Activated CD8-positive, alpha-beta memory T cell treated with anti-CD3 and anti-CD28 coated beads, Interleukin-2, amount 10 ng/mL, durations not matched to agents 7 days and 5 days (primary cell): Measurements from ENCODE around the gene ZBTB16. TPM values are rescaled to one million over a fixed set of nuclear protein-coding genes. Genes with fewer than 3 reads are reported as not detected.
A peak's percentile ranks its signal among the peaks of the same experiment; 100 is the strongest.

Source experiments
- ATAC-seq: fragments of 150-1000 bp; cut with Tn5 transposase; one replicate; pipeline ENCODE4 v1.10.0; 2021; ENCODE audit warnings: moderate library complexity
- CTCF ChIA-PET: fragments of 350-600 bp; sonication (Branson Sonifier 250); formaldehyde crosslinking; loops from one replicate; lab custom pipeline; 2021; ENCODE audit warnings: antibody characterized with exemption; lab: Charles Lee
- DNase-seq: peaks from one replicate; pipeline ENCODE4 v3.0.0-alpha.2; 2020
- H3K27ac Mint-ChIP-seq: one replicate; pipeline ENCODE4 v1.8.0; 2021; ENCODE audit warnings: mild to moderate bottlenecking, mixed read lengths
- H3K27me3 Mint-ChIP-seq: one replicate; pipeline ENCODE4 v1.8.0; 2021; ENCODE audit warnings: mixed read lengths
- H3K36me3 Mint-ChIP-seq: one replicate; pipeline ENCODE4 v1.8.0; 2021; ENCODE audit warnings: mild to moderate bottlenecking, mixed read lengths
- H3K4me1 Mint-ChIP-seq: one replicate; pipeline ENCODE4 v1.8.0; 2021; ENCODE audit warnings: mixed read lengths
- H3K4me3 Mint-ChIP-seq: one replicate; pipeline ENCODE4 v1.8.0; 2021; ENCODE audit warnings: mild to moderate bottlenecking, moderate library complexity, mixed read lengths
- H3K9me3 Mint-ChIP-seq: one replicate; pipeline ENCODE4 v1.8.0; 2022; ENCODE audit warnings: low read depth, mixed read lengths
- total RNA-seq, 2 experiments: library from RNA; stranded (reverse); gene quantifications; one replicate each; pipeline ENCODE4 v1.2.3, GENCODE V29; 2021

The ZBTB16 gene
- total RNA-seq, 2 experiments from 2014 or later: 3.2 to 3.9 TPM

- Mint-ChIP-seq H3K4me1 (peaks cover 9% of the 10 kb centered on the region), H3K27ac (no peak overlapping the region), H3K36me3 (no peaks in the 10 kb centered on the region), H3K27me3 (no peaks in the 10 kb centered on the region), H3K9me3 (no peaks in the 10 kb centered on the region), H3K4me3 (no peak overlapping the region)
- CTCF ChIA-PET: no interaction called here
- ATAC-seq: no peak
- no peak for DNase-seq
Measured at GRCh38 chr11:114128399-114128798, 68.9 kb downstream of the ZBTB16 start.

- Mint-ChIP-seq H3K4me1 (peaks cover 9% of the 10 kb centered on the region), H3K27ac (no peak overlapping the region), H3K4me3 (no peak overlapping the region), H3K36me3 (no peaks in the 10 kb centered on the region), H3K9me3 (no peaks in the 10 kb centered on the region), H3K27me3 (peaks cover under 1% of the 10 kb centered on the region)
- CTCF ChIA-PET: no interaction called here
- no peak for ATAC-seq
- DNase-seq: no peak
Measured at GRCh38 chr11:114129142-114129541, 69.6 kb downstream of the ZBTB16 start.

- CTCF ChIA-PET: interaction anchor here (0.7 to 1.2 kb wide), 2 partner anchors 51 to 131 kb away, joined by 3 read pairs; no protein-coding TSS in a partner anchor
- H3K9me3 Mint-ChIP-seq: no peaks in the 10 kb centered on the region
- H3K27me3 Mint-ChIP-seq: peaks cover 3% of the 10 kb centered on the region
- H3K4me3 Mint-ChIP-seq: no peak overlapping the region
- H3K4me1 Mint-ChIP-seq: peaks cover 9% of the 10 kb centered on the region
- no peak for DNase-seq
- H3K27ac Mint-ChIP-seq: no peak overlapping the region
- no peaks in the 10 kb centered on the region for H3K36me3 Mint-ChIP-seq
- no peak for ATAC-seq
Measured at GRCh38 chr11:114129699-114130098, 70.2 kb downstream of the ZBTB16 start.

DNA sequence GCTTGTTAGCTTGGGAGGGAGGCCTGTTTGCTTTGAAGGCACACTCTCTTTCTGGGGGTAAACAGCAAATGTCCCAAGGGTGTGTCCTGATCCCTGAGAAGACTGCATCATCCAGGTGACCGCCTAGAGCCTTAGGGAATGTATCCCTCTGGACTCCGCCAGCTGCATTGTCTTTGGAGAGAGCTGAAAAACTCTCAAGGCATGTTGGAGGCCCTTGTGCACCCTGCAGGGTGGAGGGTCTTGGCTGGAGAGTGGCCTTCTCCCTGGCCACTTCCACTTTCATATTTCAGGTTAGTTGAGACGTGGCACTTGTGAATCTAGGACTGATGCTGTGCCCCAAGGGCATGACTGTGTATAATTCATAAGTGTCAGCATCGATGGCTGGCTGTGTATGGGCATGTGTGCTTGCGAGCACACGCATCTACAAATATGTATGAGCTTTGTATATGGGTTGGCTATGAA is 70.6 kb downstream of the ZBTB16 start:
- Mint-ChIP-seq H3K27ac (no peak overlapping the region), H3K4me1 (peaks cover 9% of the 10 kb centered on the region), H3K4me3 (no peak overlapping the region), H3K9me3 (no peaks in the 10 kb centered on the region), H3K27me3 (peaks cover 3% of the 10 kb centered on the region), H3K36me3 (no peaks in the 10 kb centered on the region)
- no peak for DNase-seq
- CTCF ChIA-PET: interaction anchor here (0.7 to 1.2 kb wide), 2 partner anchors 52 to 131 kb away, joined by 3 read pairs; no protein-coding TSS in a partner anchor
- ATAC-seq: no peak

- ATAC-seq: no peak
- peaks cover 9% of the 10 kb centered on the region for H3K4me1 Mint-ChIP-seq
Measured at GRCh38 chr11:114130629-114131277, 71.2 kb downstream of the ZBTB16 start.

DNA sequence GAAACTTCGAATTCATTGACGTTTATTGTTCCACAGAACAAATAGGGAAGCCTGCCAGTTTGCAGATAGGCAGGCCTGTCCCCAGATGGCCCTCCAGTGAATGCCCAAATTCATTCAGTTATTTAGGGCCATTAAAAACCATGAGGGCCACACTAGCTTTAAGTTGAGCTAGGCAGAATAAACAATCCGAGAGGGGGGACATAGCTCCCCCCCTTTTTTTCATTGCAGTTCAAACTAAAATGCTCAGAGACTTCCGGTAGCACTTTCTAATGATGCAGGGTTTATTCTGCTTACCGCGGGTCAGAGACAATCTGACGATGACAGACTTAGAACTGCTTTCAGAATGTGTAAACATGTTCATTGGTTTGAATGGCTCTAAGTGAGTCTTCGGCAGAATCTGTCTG is 72.0 kb downstream of the ZBTB16 start:
- Mint-ChIP-seq H3K27ac (peak overlapping the region; percentile 25), H3K36me3 (no peaks in the 10 kb centered on the region), H3K4me1 (peaks cover 9% of the 10 kb centered on the region), H3K27me3 (peaks cover 3% of the 10 kb centered on the region), H3K9me3 (no peaks in the 10 kb centered on the region), H3K4me3 (no peak overlapping the region)
- ATAC-seq (peak; percentile 84), DNase-seq (peak; percentile 44)
- CTCF ChIA-PET: interaction anchor here (1.9 kb wide), 1 partner anchor 98 kb away, joined by 4 read pairs; no protein-coding TSS in a partner anchor

More at GRCh38 chr11:114130629-114131277, 71.2 kb downstream of the ZBTB16 start:
- Mint-ChIP-seq H3K27me3 (peaks cover 3% of the 10 kb centered on the region), H3K27ac (no peak overlapping the region), H3K9me3 (no peaks in the 10 kb centered on the region), H3K36me3 (no peaks in the 10 kb centered on the region), H3K4me3 (no peak overlapping the region)
- DNase-seq: no peak
- CTCF ChIA-PET: interaction anchor here (0.7 to 1.9 kb wide), 3 partner anchors 52 to 130 kb away, joined by 3 to 4 read pairs (median 3); no protein-coding TSS in a partner anchor

- no peak overlapping the region for H3K27ac Mint-ChIP-seq
- H3K4me1 Mint-ChIP-seq: peaks cover 14% of the 10 kb centered on the region
- no peaks in the 10 kb centered on the region for H3K9me3 Mint-ChIP-seq
- ATAC-seq: no peak
- CTCF ChIA-PET: interaction anchor here (1.0 to 1.9 kb wide), 2 partner anchors 14 to 99 kb away, joined by 3 to 4 read pairs; no protein-coding TSS in a partner anchor
- DNase-seq: no peak
- no peak overlapping the region for H3K4me3 Mint-ChIP-seq
- no peaks in the 10 kb centered on the region for H3K36me3 Mint-ChIP-seq
- peaks cover 3% of the 10 kb centered on the region for H3K27me3 Mint-ChIP-seq
Measured at GRCh38 chr11:114132417-114132816, 72.9 kb downstream of the ZBTB16 start.

DNA sequence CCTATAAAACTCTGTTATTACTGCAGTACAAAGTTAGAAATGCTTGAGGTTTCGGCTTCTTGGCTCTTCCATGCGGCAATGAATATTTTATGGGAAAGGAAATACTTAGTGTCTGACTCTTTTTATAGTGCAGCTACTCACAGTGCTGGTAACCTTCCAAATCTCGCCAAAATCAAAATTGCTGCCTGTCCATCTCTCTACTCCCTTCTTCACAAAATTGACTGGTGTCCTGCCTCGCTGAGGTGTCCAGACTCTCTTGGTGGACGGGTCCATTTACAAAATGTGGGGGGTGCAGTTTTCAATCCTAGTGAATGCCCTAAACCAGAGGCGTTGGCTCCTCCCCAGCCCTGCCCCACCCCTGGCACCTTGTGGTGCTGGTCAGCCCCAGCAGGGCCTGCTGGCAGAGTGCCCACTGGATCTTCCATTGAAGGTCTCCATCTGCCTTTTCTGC is 73.5 kb downstream of the ZBTB16 start:
- Mint-ChIP-seq H3K27me3 (peaks cover 3% of the 10 kb centered on the region), H3K4me1 (peaks cover 14% of the 10 kb centered on the region), H3K4me3 (no peak overlapping the region), H3K9me3 (no peaks in the 10 kb centered on the region), H3K27ac (no peak overlapping the region), H3K36me3 (no peaks in the 10 kb centered on the region)
- ATAC-seq (no peak), DNase-seq (no peak)
- CTCF ChIA-PET: interaction anchor here (1.0 to 1.9 kb wide), 2 partner anchors 14 to 100 kb away, joined by 3 to 4 read pairs; no protein-coding TSS in a partner anchor

GRCh38 chr11:114133548-114134329 is 74.2 kb downstream of the ZBTB16 start:
- no peaks in the 10 kb centered on the region for H3K36me3 Mint-ChIP-seq
- H3K27me3 Mint-ChIP-seq: peaks cover 3% of the 10 kb centered on the region
- H3K9me3 Mint-ChIP-seq: no peaks in the 10 kb centered on the region
- no peak overlapping the region for H3K27ac Mint-ChIP-seq
- peaks cover 14% of the 10 kb centered on the region for H3K4me1 Mint-ChIP-seq
- no peak for DNase-seq
- H3K4me3 Mint-ChIP-seq: no peak overlapping the region
- CTCF ChIA-PET: interaction anchor here (0.7 to 1.7 kb wide), 3 partner anchors 17 to 129 kb away, joined by 3 to 6 read pairs (median 3); no protein-coding TSS in a partner anchor
- no peak for ATAC-seq

- H3K9me3 Mint-ChIP-seq: no peaks in the 10 kb centered on the region
- DNase-seq (no peak), ATAC-seq (no peak)
- CTCF ChIA-PET: interaction anchor here (1.7 kb wide), 1 partner anchor 126 kb away, joined by 6 read pairs; no protein-coding TSS in a partner anchor
- H3K36me3 Mint-ChIP-seq: no peaks in the 10 kb centered on the region
- H3K27me3 Mint-ChIP-seq: peaks cover 3% of the 10 kb centered on the region
- H3K4me3 Mint-ChIP-seq: no peak overlapping the region
- H3K27ac Mint-ChIP-seq: no peak overlapping the region
- H3K4me1 Mint-ChIP-seq: peaks cover 14% of the 10 kb centered on the region
Measured at GRCh38 chr11:114134870-114135269, 75.4 kb downstream of the ZBTB16 start.

DNA sequence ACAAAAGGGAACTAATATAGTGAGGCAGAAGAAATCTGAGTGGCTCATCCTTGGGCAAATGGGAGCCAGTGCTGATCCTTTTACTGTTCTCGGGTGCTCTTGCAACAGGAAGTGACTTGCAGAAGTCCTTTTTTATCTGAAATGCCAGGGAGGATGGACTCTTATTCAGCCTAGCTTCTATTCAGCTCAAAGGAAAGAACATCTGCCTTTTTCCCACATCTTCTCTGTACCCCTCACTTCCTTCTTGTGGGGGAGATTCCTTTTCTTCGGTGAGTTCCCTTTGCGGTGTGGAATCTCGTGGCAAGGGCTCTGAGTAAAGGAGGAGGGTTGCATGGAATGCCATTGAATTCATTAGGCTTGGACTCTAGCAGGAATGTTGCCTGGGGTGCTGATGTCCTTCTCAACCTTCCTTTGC is 76.2 kb downstream of the ZBTB16 start:
- H3K9me3 Mint-ChIP-seq: no peaks in the 10 kb centered on the region
- H3K27me3 Mint-ChIP-seq: peaks cover 3% of the 10 kb centered on the region
- no peak overlapping the region for H3K27ac Mint-ChIP-seq
- H3K4me3 Mint-ChIP-seq: no peak overlapping the region
- DNase-seq: no peak
- CTCF ChIA-PET: no interaction called here
- no peak for ATAC-seq
- peaks cover 14% of the 10 kb centered on the region for H3K4me1 Mint-ChIP-seq
- no peaks in the 10 kb centered on the region for H3K36me3 Mint-ChIP-seq

- Mint-ChIP-seq H3K9me3 (no peaks in the 10 kb centered on the region), H3K4me3 (no peak overlapping the region), H3K4me1 (peaks cover 8% of the 10 kb centered on the region), H3K36me3 (no peaks in the 10 kb centered on the region), H3K27ac (no peak overlapping the region), H3K27me3 (peaks cover 11% of the 10 kb centered on the region)
- ATAC-seq: no peak
- DNase-seq: no peak
- CTCF ChIA-PET: interaction anchor here (1.4 kb wide), 1 partner anchor 12 kb away, joined by 5 read pairs; no protein-coding TSS in a partner anchor
Measured at GRCh38 chr11:114136686-114137640, 77.5 kb downstream of the ZBTB16 start.
